DMS114 treated with DMSO at 0.1 percent for 48 hours (cell line): ENCODE data around the gene GOLGA2.
A peak's percentile ranks its signal among the peaks of the same experiment; 100 is the strongest.
"Not testable (repeated sequence)": the region's sequence is repeated elsewhere in the genome, so short reads cannot be mapped to it uniquely, and the experiment has no call there.

ENCODE experiments used
- DNase-seq: peaks from one replicate; lab custom pipeline; 2025; ENCODE audit not compliant: unreplicated experiment; lab: John Stamatoyannopoulos, UW

The GOLGA2 gene

DNA sequence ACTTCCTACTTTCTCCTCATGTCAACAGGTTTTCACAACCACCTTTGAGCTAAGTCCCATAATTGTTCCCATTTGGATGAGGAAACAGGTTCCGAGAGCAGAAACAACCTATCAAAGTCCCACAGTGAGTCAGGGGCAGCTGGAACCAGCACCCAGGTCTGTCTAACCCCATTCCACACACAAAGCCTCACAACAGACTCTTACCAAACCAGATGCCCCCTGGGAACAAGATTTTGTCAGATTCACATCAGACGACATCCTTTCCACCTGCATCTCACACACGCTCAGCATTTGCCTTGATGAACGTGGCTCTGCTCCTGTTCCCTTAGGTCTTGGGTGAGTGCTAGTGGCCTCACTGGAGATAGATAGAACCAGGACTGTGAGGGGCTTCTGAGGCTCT lies 17.3 kb upstream of the GOLGA2 start:
- no peak for DNase-seq

DNA sequence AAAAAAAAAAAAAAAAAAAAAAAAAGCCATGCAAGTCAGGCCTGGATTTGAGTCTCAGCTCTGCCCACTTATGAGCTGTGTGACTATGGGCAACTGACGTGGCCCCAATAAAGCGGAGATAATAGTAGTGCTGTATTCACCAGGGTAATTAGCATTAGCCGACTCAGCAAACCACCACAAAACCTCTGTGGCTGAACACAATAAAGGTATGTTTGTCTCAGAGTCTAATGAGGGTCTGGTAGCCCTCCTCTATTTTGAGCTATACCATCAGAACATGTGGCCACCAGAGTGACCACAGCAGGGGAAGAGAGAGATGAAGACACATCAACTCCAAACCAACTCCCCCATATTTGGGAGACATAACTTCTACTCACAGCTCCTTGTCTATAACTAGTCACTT lies 16.2 kb upstream of the GOLGA2 start:
- no peak for DNase-seq

DNA sequence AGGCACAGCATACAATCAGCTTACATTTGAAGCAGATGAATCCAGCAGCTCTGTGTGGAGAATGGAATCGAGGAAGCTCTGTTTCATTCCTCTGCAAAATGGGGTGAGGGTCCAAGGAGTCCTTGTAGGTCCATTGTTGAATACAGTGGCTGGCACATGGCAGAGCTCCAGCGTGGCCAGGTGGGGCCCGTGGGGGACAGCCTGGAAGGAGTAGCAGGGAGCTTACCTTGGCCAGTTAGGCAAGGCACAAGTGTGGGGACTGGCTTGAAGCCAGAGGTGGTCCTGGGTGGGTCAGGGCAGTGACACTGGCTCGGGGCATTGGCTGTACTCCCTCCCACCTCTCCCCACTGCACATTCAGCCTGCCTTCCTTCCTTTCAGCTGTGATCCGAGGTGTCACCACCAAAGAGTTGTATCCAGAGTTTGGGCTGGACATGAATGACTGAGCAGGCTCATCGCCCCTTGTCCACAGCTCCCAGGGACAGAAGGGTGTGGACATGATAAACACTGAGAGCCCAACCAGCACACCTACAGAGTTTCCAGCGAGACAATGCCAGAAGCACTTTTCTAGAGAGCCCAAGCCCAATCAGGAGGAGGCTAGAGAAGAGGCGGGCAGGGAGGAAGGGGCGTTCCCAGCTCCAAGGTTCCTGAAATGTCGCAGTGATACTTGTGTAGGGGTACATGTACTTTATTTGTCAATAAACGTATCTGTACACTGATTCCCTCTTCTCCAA lies 12.6 kb upstream of the GOLGA2 start:
- DNase-seq, result no peak

DNA sequence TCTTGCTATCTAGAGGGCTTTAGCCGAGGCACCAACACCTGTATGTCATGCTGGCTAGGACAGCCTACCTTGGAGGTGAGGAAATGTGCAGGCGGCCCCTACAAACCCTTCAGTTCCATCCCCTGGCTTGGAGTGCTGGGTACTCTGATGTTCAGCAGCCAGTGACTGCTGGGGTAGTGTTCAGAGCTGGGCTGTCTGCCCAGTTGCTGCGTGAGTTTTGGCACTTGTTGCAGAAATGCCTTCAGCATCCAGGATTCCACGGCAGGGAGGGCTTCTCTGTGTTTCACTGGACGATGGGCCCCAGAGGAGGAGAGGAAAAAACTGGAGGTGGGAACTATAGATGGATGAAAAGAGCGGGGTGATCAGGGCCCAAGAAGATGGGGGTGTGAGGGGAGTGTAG lies 10.6 kb upstream of the GOLGA2 start:
- DNase-seq, result no peak

DNA sequence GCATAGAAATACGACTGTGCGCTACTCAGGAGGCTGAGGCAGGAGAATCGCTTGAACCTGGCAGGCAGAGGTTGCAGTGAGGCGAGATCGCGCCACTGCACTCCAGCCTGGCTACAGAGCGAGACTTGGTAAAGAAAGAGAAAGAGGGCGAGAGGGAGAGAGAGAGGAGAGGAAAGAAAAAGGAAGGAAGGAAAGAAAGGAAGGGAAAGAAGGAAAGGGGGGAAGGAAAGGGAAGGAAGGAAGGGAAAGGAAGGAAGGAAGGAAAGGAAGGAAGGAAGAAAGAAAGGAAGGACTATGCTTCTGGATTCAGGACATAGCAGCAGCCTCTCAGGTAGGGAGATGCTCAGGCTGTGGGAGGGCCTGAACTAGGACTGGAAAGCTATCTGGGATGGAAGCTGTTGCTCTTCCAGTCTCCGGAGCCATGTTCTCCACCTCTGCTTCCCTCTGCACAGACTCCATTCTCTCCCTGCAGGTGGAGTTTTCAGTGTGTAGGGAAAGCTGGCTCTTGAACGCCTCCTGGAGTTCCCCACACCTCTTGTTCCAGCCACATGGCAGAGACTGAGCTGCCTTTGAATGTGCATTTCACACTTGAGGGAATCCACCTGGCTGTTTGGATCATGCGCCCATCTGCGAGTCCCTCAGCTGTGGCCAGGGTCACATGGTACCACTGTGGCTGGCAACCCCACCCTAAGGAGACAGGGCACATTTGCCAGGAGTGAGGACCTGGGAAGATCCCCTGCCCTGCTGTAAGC lies 9.4 kb upstream of the GOLGA2 start:
- DNase-seq, result no peak

DNA sequence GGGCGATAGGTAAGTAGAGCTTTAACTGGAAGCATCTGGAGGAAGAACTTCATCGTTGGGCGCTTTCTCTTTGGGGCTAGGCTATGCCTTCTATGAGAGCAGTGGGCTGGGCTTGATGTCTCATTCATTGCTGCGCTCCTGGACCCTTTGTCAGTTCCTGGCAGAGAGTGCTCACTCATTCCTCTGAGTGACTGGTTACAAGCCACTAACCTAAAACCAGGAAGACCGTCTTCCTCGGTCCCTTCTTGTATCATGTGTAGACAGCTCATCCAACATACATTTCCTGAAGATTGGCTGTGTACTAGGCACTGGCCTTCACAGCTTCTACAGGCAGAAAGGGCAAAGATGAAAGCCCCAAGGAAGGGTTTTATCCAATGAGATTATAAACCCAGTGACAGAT lies 6.7 kb upstream of the GOLGA2 start:
- DNase-seq, result no peak

DNA sequence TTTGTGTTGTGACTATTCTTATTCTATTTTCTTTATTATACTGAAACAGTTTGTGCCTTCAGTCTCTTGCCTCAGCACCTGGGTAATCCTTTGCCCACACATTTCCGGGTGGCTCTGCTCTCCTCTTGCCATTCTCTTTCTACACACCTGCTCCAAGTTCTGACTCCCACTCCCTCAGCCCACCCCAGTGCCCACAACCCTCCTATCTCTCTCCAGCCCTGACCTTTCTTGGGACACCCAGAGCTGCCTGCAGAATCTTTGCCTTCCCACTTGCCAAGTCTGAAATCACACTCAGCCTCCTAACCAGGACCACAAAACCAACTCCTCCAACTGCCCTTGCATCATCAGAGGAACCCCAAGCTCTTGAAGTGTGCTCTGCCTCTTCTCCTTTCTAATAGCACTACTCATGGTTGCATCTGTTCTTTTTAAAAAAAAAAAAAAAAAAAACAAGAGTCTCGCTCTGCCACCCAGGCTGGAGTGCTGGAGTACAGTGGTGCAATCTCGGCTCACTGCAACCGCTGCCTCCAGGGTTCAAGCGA lies 4.3 kb upstream of the GOLGA2 start:
- DNase-seq, result no peak

DNA sequence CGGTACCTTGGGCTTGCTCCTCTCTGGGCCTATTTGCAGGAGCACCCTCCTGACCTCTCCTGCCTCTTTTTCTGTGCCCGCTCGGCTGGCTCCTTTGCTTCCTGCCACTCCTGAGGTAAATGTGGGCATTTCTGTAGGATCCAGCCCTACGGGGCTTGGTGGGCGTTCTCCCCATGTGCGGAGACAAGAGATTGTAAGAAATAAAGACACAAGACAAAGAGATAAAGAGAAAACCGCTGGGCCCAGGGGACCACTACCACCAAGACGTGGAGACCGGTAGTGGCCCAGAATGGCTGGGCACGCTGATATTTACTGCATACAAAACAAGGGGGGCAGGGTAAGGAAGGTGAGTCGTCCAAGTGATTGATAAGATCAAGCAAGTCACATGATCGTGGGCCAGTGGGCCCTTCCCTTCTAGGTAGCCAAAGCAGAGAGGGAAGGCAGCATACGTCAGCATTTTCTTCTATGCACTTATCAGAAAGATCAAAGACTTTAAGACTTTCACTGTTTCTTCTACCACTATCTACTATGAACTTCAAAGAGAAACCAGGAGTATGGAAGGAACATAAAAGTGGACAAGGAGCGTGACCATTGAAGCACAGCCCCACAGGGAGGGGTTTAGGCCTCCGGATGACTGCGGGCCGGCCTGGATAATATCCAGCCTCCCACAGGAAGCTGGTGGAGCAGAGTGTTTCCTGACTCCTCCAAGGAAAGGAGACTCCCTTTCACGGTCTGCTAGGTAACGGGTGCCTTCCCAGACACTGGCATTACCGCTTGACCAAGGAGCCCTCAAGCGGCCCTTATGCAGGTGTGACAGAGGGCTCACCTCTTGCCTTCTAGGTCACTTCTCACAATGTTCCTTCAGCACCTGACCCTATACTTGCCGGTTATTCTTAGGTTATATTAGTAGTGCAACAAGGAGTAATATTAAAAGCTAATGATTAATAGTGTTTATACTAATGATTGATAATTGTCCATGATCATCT lies 3.6 kb upstream of the GOLGA2 start:
- not testable (repeated sequence) for DNase-seq

DNA sequence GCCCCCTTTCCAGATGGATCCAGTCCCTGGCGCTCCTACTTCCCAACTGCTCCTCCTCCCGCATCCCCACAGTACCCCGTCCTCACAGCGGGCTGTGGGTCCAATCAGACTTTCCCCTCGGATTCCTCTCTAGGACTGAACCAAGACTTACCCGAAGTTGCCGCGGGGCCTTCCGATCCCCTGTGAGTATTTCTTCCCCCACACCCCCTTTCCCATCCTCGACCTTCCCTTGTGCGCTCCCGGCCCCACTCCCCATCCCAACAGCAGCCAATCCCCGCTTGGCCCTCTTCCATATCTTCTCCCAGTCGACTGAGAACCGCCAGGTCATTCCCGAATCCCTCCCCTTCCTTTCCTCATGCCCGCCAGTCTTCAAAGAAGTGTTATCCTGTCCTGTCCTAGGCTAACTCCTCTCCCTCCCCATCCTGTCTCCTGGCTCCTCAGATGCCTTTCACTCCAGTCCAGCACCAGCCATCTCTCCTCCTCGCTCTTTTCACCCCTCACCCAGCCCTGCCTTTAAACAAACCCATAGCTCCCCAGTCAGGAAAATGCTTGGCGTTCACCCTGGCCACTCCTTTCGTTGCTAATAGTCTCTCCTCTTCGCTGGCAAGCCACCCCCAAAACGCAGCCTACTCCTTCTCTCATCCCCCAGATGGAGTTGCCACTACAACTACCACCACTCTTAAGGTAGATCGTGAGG lies 915 bp upstream of the GOLGA2 start:
- no peak for DNase-seq

DNA sequence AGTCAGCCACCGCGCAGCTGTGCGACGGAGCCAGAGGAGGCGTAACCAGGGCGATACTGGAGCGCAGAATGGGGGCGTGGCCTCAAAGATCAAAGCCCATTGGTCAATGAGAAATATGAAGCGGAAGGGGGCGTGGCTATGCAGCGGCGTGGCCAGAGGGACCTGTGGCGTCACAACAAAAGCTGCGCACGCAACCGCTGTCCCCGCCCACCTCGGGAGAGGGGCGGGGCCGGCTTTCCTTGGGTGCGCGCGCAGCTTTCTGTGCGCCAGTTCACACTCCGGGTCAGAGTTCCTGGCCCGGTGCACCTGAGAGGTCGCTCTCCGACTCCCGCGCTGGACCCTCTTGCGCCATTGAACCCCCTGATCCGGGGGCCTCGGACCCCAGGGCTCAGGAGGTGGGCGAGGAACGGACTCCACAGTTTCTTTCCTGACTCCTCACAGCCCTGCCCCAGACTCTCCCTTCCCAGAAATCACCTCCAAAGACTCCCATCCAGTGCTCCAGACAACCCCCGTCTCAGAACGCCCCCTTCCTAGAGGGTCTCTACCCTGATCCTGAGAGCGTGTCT lies 284 bp upstream of the GOLGA2 start, which contains the start of gene SWI5:
Gene SWI5, plus strand, starts transcription at position 269 of the 566 bp plus-strand sequence.
- peak; percentile 95 for DNase-seq

DNA sequence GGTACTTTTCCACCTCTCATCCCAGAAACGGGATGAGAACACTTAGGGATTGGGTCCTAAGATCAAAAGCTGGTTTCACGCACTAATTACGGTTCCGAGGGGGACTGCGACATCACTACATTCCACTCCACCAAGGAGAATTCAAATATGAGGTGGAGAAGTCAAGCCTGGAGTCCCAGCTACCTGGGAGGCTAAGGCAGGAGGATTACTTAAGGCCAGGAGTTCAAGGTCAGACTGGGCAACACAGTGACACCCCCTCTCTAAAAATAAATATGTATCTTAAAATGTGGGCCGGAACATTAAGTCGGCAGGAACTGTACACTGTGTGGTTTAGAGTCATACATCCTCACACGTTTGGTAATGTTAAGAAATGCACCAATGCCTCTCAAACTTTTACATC lies 1.6 kb downstream of the GOLGA2 start:
- no peak for DNase-seq

DNA sequence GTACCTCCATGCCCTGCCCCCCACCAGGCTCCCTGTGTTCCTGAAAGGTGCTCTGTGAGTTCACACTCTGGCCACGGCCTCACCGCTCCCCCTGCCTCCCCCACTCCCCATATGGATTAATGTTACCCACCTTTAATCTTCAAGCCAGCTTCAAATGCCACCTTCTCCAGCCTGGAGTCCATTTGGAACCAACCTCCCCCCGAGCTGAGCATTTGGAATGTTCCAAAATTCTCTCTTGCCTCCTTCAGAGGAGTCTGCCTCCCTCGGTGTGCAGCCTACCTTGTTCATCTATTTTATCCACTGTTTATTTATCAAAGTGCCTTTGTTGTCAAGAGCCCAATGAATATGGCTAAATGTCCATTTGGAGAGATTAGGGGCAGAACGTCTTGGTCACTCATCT lies 4.3 kb downstream of the GOLGA2 start:
- DNase-seq, result no peak

DNA sequence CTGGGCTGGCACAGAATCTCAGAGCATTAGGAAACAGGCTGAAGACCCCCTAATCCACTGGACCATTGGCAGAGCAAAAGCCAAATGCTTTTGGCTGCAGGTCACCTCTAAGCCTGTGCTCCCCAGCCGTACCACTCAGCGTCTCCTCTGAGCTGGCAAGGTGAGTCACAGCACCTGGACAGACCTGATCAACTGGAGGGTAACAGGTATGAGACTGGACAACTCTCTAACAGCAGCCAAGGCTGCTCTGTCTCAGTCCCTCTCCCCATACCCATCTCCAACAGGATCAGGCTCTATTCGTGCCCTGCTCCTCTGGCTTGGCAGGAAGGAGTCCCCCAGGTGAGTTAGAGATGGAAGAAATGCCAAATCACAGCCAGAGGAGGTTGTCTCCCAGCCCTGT lies 4.7 kb downstream of the GOLGA2 start:
- no peak for DNase-seq

DNA sequence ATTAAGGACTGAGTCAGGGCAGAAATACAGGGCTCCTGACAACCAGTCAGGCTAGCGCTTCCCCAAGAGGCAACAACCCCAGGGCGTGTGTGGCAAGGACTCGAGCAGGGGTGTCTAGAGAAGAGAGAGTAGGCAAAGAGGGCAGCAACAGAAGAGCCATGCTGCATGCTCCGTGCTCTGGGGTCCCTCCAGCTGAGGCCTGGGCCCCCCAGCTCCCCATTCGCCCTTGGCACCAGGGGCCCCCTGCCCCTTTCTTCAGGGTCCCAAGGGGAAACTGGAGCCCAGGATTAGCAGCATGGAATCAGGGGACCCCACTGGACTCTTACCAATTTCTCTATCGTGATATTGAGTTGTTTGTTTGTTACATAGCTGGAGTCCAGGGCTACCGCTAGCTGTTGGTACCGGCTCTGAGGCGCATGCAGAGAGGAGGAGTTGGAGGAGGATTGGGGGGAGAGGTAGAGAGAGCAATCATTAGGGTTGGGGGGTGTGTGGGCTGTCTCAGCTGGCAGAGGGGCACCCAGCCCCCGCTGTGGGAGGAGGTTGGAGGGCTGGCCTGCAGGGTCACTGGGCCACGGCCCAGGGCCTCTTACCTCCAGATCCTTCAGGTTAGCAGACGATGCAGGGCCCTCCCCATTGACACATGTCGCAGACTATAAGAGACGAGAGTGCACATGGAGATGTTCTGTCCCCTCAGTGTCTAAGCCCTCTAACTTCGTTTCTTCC lies 8.8 kb downstream of the GOLGA2 start:
- no peak for DNase-seq

DNA sequence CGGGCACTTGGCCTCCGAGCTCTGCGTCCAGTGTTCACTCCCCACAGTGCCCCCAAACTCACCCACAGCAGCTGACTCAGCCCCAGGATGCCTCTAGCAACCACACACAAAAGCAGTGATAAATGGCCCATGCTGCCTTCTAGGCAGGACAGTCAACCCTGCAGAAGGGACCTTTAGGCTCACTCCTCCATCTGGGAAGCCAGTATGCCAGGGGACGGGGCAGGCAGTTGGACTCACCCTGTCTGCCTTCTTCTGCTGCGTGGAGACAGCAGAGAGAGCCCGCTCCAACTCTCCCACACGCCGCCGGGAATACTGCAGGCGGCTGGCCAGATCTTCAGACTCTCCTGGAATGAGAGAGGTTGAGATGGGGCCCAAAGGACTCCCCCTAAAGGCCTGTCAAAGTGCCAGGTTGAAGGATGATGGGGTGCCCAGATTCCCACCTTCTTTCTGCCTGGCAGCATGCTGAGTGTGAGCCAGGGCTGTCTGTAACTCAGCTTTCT lies 10.4 kb downstream of the GOLGA2 start:
- no peak for DNase-seq

DNA sequence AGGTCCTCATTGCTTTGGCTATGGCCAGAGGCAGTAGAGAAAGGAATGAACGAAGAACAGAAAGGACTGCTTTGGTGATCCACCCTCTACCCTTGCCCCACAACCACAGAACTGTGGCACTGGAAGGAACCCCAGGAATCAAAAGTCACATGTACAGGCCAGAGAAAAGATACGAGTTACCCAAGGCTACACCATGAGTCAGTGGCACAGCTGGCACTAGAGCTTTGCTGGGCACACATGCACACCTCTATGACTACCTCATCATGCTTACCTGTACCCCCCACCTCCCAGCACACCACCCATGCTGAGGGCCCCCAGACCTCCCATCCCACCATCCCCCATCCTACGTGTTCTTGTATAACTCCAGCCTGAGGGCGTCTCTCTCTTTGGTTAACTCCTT lies 13.1 kb downstream of the GOLGA2 start:
- no peak for DNase-seq

DNA sequence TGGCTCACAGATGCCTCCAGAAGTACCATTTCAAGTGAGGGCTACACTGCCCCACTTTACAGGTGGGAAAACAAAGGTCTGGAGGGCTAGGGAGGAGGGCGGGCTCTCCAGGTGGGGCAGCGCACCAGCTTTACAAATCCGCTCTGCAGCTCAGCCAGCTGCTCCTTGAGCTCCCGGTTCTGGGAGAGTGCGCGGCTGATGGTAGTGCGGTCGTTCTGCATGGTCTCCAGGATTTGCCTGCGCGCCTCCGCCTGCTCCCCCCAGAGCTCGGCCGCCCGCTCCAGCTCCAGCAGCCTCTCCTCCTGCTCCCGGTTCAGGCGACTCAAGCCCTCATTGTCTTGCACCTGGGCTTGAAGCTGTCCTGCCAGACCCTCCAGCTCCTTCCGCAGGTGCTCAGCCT lies 15.5 kb downstream of the GOLGA2 start:
- DNase-seq, result no peak

DNA sequence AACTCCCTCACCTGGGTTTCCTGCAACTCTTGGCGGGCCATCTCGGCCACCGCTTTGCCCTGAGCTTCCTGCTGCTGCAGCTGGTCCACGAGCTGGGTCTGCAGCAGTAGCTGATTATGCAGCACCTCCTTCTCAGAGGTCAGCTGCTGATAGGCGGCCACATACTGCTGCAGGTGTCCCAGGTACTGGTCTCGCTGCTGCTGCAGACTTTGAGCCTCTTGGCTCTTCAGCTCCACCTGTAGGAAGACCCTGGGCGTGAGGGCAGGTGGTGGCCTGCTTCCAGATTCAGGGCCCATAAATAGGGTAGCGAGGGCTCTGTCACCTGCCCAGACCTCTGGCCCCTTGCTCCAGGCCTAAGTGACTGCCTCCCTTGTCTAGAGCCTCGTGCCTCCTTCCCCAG lies 16.7 kb downstream of the GOLGA2 start:
- no peak for DNase-seq

DNA sequence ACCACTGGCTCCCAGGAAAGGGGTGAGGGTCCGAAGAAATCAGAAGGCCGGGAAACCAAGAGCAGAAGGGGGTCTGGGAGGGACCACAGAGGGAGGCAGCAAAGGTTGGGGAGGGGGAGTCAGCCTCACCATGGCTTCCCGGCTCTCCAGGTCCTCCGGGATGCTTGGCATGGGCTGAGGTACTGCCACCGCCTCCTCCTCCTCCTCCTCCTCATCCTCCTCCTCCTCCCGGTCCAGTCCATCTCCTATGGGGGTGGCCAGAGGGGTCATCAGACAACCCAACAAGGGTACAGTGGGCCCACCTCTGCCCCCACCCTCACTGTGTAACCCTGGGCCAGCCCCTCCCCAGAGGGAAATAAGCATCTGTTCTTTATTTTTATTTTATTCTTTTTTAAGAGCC lies 17.5 kb downstream of the GOLGA2 start:
- DNase-seq, result no peak
